ENCODE measurements around the gene BMP2K.
A peak's percentile ranks its signal among the peaks of the same experiment; 100 is the strongest.

The BMP2K gene

DNA sequence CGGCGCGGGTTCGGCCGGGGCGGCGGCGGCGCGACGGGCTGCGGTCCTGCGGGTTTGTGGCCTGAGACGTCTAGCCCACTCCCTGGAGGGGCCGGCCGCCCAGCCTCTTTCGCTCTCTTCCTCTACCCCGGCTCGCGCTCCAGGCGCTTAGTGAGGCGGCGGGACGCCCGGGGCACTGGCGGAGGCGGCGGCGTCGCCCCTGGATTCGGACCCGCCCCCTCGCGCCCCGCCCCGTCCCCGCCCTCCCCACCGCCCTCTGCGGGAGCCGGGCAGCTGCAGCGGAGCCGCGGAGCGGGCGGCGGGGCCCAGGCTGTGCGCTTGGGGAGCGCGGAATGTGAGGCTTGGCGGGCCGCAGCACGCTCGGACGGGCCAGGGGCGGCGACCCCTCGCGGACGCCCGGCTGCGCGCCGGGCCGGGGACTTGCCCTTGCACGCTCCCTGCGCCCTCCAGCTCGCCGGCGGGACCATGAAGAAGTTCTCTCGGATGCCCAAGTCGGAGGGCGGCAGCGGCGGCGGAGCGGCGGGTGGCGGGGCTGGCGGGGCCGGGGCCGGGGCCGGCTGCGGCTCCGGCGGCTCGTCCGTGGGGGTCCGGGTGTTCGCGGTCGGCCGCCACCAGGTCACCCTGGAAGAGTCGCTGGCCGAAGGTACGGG is at the start of gene BMP2K:
Gene BMP2K, plus strand, starts transcription at position 272 of the 650 bp plus-strand sequence. Its CDS starts 194 bp downstream, at position 466.
- H3K27me3 ChIP-seq (ENCODE audit: control insufficient read depth in 2 of 2, insufficient read depth in 2 of 2, low read length in 2 of 2) = no peaks in the 10 kb centered on the region

DNA sequence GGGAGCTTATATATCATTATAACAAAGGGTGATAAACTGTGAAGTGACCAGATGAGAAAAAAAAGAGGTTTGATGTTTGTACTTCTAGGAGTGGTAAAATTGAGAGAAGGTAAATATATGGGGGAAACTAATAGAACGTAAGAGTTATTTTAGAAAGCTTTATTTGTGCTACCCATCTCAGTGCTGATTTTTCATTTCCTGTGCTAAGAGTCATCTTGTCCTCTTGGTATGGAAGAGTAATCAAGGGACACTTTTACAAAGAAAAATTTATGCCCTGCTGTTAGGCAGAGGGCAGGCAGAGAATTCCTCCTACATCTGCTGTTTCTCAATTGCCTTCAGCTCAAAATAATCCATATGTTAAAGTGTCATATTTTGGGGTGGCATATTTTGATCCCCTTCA is 49.6 kb upstream of the BMP2K start:
- Histone ChIP-seq H3K4me1 (ENCODE audit: control insufficient read depth in 2 of 2, insufficient read depth in 2 of 2, low read length in 2 of 2) (no peaks in the 10 kb centered on the region), H3K4me3 (ENCODE audit: low read length in 2 of 2) (no peak overlapping the region), H3K27ac (ENCODE audit: low read depth in 2 of 2, low read length in 2 of 2) (no peak overlapping the region), H3K27me3 (ENCODE audit: control insufficient read depth in 2 of 2, insufficient read depth in 2 of 2, low read length in 2 of 2) (no peaks in the 10 kb centered on the region), H3K36me3 (ENCODE audit: control insufficient read depth in 2 of 2, insufficient read depth in 2 of 2, low read length in 2 of 2) (no peaks in the 10 kb centered on the region), H3K9ac (ENCODE audit: low read depth in 1 of 2, low read length in 2 of 2) (no peak overlapping the region), H3K9me3 (ENCODE audit: control insufficient read depth in 2 of 2, low read length in 2 of 2) (no peaks in the 10 kb centered on the region)

More for the DNA sequence above, at the start of gene BMP2K:
- Histone ChIP-seq H3K9me3 (ENCODE audit: control insufficient read depth in 2 of 2, low read length in 2 of 2) (no peaks in the 10 kb centered on the region), H3K4me3 (ENCODE audit: low read length in 2 of 2) (peak within 1 kb of the TSS; percentile 81 to 98), H3K36me3 (ENCODE audit: control insufficient read depth in 2 of 2, insufficient read depth in 2 of 2, low read length in 2 of 2) (no peaks in the 10 kb centered on the region), H3K4me1 (ENCODE audit: control insufficient read depth in 2 of 2, insufficient read depth in 2 of 2, low read length in 2 of 2) (peaks cover 7 to 13% of the 10 kb centered on the region in 2 donors), H3K9ac (ENCODE audit: low read depth in 1 of 2, low read length in 2 of 2) (peak within 1 kb of the TSS; percentile 82 to 99), H3K27ac (ENCODE audit: low read depth in 2 of 2, low read length in 2 of 2) (peak within 1 kb of the TSS; percentile 93 to 99)

GRCh38 chr4:78732332-78733104 is 43.6 kb upstream of the BMP2K start:
- H3K27me3 ChIP-seq (ENCODE audit: control insufficient read depth in 2 of 2, insufficient read depth in 2 of 2, low read length in 2 of 2) = no peaks in the 10 kb centered on the region
- H3K27ac ChIP-seq (ENCODE audit: low read depth in 2 of 2, low read length in 2 of 2) = no peak overlapping the region
- H3K9me3 ChIP-seq (ENCODE audit: control insufficient read depth in 2 of 2, low read length in 2 of 2) = no peaks in the 10 kb centered on the region
- H3K4me3 ChIP-seq (ENCODE audit: low read length in 2 of 2) = no peak overlapping the region
- no peaks in the 10 kb centered on the region for H3K4me1 ChIP-seq (ENCODE audit: control insufficient read depth in 2 of 2, insufficient read depth in 2 of 2, low read length in 2 of 2)
- H3K9ac ChIP-seq (ENCODE audit: low read depth in 1 of 2, low read length in 2 of 2) = no peak overlapping the region
- no peaks in the 10 kb centered on the region for H3K36me3 ChIP-seq (ENCODE audit: control insufficient read depth in 2 of 2, insufficient read depth in 2 of 2, low read length in 2 of 2)

DNA sequence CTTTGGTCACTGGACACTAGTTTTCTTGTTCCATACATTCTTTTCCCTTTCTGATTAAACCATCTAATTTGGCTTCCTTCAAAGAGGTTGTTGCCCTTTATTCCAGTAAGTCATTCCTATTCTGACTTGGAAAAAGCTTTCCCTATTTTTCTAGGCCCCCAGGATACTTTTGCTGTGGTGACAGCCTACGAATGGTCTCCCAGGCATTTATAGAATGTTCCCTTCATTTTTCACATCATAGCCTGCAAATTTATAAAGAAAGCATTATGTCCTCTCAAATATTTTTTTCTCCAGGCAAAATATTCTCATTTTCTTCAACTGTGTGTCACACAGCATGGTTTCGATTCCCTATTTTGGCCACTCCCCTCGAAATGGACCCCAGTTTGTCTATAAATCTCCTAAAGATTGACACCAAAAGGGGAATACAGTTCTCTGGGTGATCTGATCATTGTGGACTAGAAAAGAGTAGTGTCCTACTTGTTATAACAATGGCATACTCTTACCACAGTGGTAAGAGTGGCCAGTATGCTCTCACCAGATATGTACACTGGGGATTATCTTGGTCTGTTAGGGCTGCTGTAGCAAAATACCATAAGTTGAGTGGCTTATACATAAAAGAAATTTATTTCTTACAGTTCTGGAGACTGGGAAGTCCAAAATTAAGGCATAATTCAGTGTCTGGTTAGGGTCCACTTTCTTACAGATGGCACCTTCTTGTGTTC is 41.5 kb upstream of the BMP2K start:
- H3K27ac ChIP-seq (ENCODE audit: low read depth in 2 of 2, low read length in 2 of 2) = no peak overlapping the region
- no peaks in the 10 kb centered on the region for H3K9me3 ChIP-seq (ENCODE audit: control insufficient read depth in 2 of 2, low read length in 2 of 2)
- H3K36me3 ChIP-seq (ENCODE audit: control insufficient read depth in 2 of 2, insufficient read depth in 2 of 2, low read length in 2 of 2) = no peaks in the 10 kb centered on the region

DNA sequence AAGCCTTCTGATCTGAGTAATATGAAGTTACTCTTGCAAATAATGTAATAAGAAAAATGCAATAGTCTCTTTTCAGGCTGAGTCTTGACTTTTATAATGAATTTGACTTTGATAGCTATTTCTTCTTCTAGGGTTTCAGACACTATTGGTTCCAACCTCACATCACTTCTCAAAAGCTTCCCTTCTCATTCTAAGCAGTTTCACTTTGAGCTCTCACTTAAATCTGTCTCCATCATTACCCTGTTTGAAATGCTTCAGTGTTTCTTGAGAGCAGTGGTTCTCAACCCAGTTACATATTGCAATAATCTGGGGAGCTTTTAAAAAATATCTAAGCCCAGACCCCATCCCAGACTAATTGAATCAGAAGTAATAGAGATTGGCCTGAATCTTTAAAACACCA is 40.5 kb upstream of the BMP2K start:
- no peaks in the 10 kb centered on the region for H3K4me1 ChIP-seq (ENCODE audit: control insufficient read depth in 2 of 2, insufficient read depth in 2 of 2, low read length in 2 of 2)
- H3K36me3 ChIP-seq (ENCODE audit: control insufficient read depth in 2 of 2, insufficient read depth in 2 of 2, low read length in 2 of 2) = no peaks in the 10 kb centered on the region
- H3K27ac ChIP-seq (ENCODE audit: low read depth in 2 of 2, low read length in 2 of 2) = no peak overlapping the region
- no peak overlapping the region for H3K4me3 ChIP-seq (ENCODE audit: low read length in 2 of 2)
- H3K27me3 ChIP-seq (ENCODE audit: control insufficient read depth in 2 of 2, insufficient read depth in 2 of 2, low read length in 2 of 2) = no peaks in the 10 kb centered on the region
- H3K9ac ChIP-seq (ENCODE audit: low read depth in 1 of 2, low read length in 2 of 2) = no peak overlapping the region
- no peaks in the 10 kb centered on the region for H3K9me3 ChIP-seq (ENCODE audit: control insufficient read depth in 2 of 2, low read length in 2 of 2)

More for the DNA sequence above, 41.5 kb upstream of the BMP2K start:
- Histone ChIP-seq H3K9ac (ENCODE audit: low read depth in 1 of 2, low read length in 2 of 2) (no peak overlapping the region), H3K4me1 (ENCODE audit: control insufficient read depth in 2 of 2, insufficient read depth in 2 of 2, low read length in 2 of 2) (no peaks in the 10 kb centered on the region), H3K4me3 (ENCODE audit: low read length in 2 of 2) (no peak overlapping the region), H3K27me3 (ENCODE audit: control insufficient read depth in 2 of 2, insufficient read depth in 2 of 2, low read length in 2 of 2) (no peaks in the 10 kb centered on the region)

GRCh38 chr4:78737035-78737434 is 39.1 kb upstream of the BMP2K start:
- H3K9me3 ChIP-seq (ENCODE audit: control insufficient read depth in 2 of 2, low read length in 2 of 2) = no peaks in the 10 kb centered on the region

DNA sequence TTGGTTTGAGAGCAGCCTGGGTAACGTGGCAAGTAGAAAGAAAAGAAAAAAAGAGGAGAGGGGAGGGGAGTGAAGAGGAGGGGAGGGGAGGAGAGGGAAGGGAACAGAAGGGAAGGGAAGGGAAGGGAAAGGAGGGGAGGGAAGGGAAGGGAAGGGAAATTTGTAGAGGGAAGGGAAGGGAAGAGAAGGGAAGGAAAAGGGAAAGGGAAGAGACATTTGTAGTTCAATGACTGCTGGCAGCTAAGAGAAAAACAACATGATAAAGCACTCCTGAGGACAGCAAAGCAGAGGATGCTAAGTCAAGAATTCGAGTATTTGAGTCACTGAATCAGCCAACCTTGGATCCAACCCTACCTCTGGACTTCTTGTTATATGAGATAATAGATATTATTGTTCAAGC is 38.2 kb upstream of the BMP2K start:
- Histone ChIP-seq H3K9me3 (ENCODE audit: control insufficient read depth in 2 of 2, low read length in 2 of 2) (no peaks in the 10 kb centered on the region), H3K27ac (ENCODE audit: low read depth in 2 of 2, low read length in 2 of 2) (no peak overlapping the region), H3K4me3 (ENCODE audit: low read length in 2 of 2) (no peak overlapping the region), H3K9ac (ENCODE audit: low read depth in 1 of 2, low read length in 2 of 2) (no peak overlapping the region), H3K36me3 (ENCODE audit: control insufficient read depth in 2 of 2, insufficient read depth in 2 of 2, low read length in 2 of 2) (no peaks in the 10 kb centered on the region), H3K27me3 (ENCODE audit: control insufficient read depth in 2 of 2, insufficient read depth in 2 of 2, low read length in 2 of 2) (no peaks in the 10 kb centered on the region), H3K4me1 (ENCODE audit: control insufficient read depth in 2 of 2, insufficient read depth in 2 of 2, low read length in 2 of 2) (no peaks in the 10 kb centered on the region)

More at GRCh38 chr4:78737035-78737434, 39.1 kb upstream of the BMP2K start:
- H3K4me1 ChIP-seq (ENCODE audit: control insufficient read depth in 2 of 2, insufficient read depth in 2 of 2, low read length in 2 of 2) = no peaks in the 10 kb centered on the region
- H3K9ac ChIP-seq (ENCODE audit: low read depth in 1 of 2, low read length in 2 of 2) = no peak overlapping the region
- H3K27ac ChIP-seq (ENCODE audit: low read depth in 2 of 2, low read length in 2 of 2) = no peak overlapping the region
- H3K4me3 ChIP-seq (ENCODE audit: low read length in 2 of 2) = no peak overlapping the region
- H3K36me3 ChIP-seq (ENCODE audit: control insufficient read depth in 2 of 2, insufficient read depth in 2 of 2, low read length in 2 of 2) = no peaks in the 10 kb centered on the region
- H3K27me3 ChIP-seq (ENCODE audit: control insufficient read depth in 2 of 2, insufficient read depth in 2 of 2, low read length in 2 of 2) = no peaks in the 10 kb centered on the region

DNA sequence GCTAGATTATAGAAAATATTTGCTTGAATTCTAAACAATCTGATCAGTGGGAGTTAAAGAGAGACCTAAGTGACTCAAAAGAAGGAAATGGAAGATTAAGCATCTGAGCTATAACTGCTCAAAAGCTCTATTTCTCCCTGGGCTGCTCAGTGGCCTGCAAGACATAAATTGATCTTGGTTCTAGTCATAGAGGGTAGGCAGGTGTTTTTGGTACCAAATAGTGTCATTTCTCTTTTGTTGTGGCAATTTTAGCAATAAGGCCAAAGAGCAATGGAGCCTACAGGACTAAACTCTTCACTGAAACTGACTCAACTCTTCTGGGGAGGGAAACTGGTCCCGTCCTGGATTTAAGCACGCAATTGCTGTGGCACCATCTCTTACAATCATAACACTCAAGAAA is 33.9 kb upstream of the BMP2K start:
- no peaks in the 10 kb centered on the region for H3K4me1 ChIP-seq (ENCODE audit: control insufficient read depth in 2 of 2, insufficient read depth in 2 of 2, low read length in 2 of 2)
- no peak overlapping the region for H3K9ac ChIP-seq (ENCODE audit: low read depth in 1 of 2, low read length in 2 of 2)
- H3K9me3 ChIP-seq (ENCODE audit: control insufficient read depth in 2 of 2, low read length in 2 of 2) = no peaks in the 10 kb centered on the region

GRCh38 chr4:78747475-78747922 is 28.7 kb upstream of the BMP2K start:
- Histone ChIP-seq H3K27me3 (ENCODE audit: control insufficient read depth in 2 of 2, insufficient read depth in 2 of 2, low read length in 2 of 2) (no peaks in the 10 kb centered on the region), H3K9ac (ENCODE audit: low read depth in 1 of 2, low read length in 2 of 2) (no peak overlapping the region), H3K9me3 (ENCODE audit: control insufficient read depth in 2 of 2, low read length in 2 of 2) (no peaks in the 10 kb centered on the region), H3K4me1 (ENCODE audit: control insufficient read depth in 2 of 2, insufficient read depth in 2 of 2, low read length in 2 of 2) (no peaks in the 10 kb centered on the region), H3K4me3 (ENCODE audit: low read length in 2 of 2) (no peak overlapping the region), H3K27ac (ENCODE audit: low read depth in 2 of 2, low read length in 2 of 2) (no peak overlapping the region), H3K36me3 (ENCODE audit: control insufficient read depth in 2 of 2, insufficient read depth in 2 of 2, low read length in 2 of 2) (no peaks in the 10 kb centered on the region)

More for the DNA sequence above, 33.9 kb upstream of the BMP2K start:
- Histone ChIP-seq H3K36me3 (ENCODE audit: control insufficient read depth in 2 of 2, insufficient read depth in 2 of 2, low read length in 2 of 2) (no peaks in the 10 kb centered on the region), H3K27me3 (ENCODE audit: control insufficient read depth in 2 of 2, insufficient read depth in 2 of 2, low read length in 2 of 2) (no peaks in the 10 kb centered on the region), H3K27ac (ENCODE audit: low read depth in 2 of 2, low read length in 2 of 2) (no peak overlapping the region), H3K4me3 (ENCODE audit: low read length in 2 of 2) (no peak overlapping the region)

GRCh38 chr4:78748381-78748780 is 27.8 kb upstream of the BMP2K start:
- Histone ChIP-seq H3K9ac (ENCODE audit: low read depth in 1 of 2, low read length in 2 of 2) (no peak overlapping the region), H3K27ac (ENCODE audit: low read depth in 2 of 2, low read length in 2 of 2) (no peak overlapping the region), H3K36me3 (ENCODE audit: control insufficient read depth in 2 of 2, insufficient read depth in 2 of 2, low read length in 2 of 2) (no peaks in the 10 kb centered on the region), H3K4me1 (ENCODE audit: control insufficient read depth in 2 of 2, insufficient read depth in 2 of 2, low read length in 2 of 2) (no peaks in the 10 kb centered on the region), H3K27me3 (ENCODE audit: control insufficient read depth in 2 of 2, insufficient read depth in 2 of 2, low read length in 2 of 2) (no peaks in the 10 kb centered on the region), H3K4me3 (ENCODE audit: low read length in 2 of 2) (no peak overlapping the region), H3K9me3 (ENCODE audit: control insufficient read depth in 2 of 2, low read length in 2 of 2) (no peaks in the 10 kb centered on the region)
